NCI-H1048 (cell line): Measurements from ENCODE around the gene ADAM12.

ENCODE experiments used
- DNase-seq: peaks from one replicate; lab custom pipeline; 2025; lab: John Stamatoyannopoulos, UW

ADAM12 gene

GRCh38 chr10:126314863-126315493 is 73.3 kb downstream of the ADAM12 start:
- DNase-seq: no peak

DNA sequence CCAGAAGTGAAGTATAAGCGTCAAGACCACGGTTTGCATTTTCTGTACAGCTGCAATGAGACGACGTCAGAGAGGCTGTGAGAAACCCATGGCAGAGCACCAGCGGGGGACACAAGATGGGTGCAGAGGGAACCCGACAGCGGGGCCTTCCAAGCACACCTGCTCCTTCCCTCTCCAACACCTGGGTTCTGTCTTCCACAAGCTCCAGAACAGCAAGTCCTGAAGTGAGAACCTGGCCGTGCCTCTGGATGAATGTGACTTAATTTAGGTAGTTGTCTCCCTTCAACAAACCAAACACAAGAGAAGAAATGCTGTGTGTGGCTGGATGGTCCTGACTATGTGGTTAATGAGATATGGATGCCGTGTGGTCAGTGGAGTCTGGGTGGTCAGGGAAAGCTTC is 76.1 kb downstream of the ADAM12 start:
- no peak for DNase-seq

GRCh38 chr10:126309228-126309883 is 78.9 kb downstream of the ADAM12 start:
- DNase-seq: no peak

- DNase-seq: no peak
Measured at GRCh38 chr10:126302826-126303665, 85.2 kb downstream of the ADAM12 start.

DNA sequence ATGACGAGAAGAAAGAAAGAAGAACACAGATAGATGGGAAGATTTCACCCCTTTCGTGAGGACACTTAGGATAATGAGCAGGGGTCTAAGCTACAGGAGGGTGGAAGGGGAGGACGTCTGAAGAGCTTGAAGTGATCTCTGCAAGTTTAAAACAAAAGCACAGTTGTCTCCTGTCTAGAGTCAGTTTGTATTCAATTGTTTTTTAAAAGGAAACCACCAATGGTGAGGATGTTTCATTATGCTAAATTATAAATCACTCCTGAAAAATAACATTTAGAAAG is 85.9 kb downstream of the ADAM12 start:
- no peak for DNase-seq

DNA sequence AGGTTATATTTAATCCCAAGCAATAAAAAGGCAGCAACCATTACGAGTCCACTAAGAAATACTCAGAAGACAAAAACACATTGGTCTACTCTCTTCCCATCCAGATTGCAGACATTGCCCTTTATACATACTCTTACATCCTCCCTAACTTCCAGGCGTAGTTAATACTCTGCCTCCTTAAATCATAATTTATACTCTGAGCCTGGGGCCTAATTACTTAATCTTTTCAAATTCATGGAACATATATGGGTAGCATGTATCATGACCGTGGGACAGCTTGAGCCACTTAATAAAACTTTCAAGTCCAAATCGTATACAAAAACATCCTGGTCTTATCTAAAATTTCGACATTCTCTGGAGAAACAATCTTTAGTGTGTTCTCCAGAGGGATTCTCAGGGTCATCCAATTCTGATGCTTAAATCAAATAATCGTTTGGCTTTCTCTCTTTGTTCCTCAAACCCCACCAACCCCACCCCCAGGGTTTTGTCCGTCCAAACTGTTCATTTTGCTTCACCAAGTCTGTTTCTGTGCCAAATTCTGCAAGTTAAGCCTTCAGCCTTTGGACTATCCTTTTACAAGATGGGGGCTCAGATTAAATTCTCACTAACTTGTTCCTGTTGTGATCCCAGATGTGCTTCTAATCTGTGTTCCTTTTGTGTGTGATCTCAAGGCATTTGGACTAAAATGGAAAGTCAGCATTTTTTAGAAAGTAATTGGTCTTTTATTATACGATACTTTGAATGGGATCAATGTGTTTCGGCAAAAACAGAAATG is 86.4 kb downstream of the ADAM12 start:
- DNase-seq: no peak

GRCh38 chr10:126294451-126294850 is 93.8 kb downstream of the ADAM12 start:
- DNase-seq: no peak

GRCh38 chr10:126290232-126290631 is 98.0 kb downstream of the ADAM12 start:
- DNase-seq: no peak

DNA sequence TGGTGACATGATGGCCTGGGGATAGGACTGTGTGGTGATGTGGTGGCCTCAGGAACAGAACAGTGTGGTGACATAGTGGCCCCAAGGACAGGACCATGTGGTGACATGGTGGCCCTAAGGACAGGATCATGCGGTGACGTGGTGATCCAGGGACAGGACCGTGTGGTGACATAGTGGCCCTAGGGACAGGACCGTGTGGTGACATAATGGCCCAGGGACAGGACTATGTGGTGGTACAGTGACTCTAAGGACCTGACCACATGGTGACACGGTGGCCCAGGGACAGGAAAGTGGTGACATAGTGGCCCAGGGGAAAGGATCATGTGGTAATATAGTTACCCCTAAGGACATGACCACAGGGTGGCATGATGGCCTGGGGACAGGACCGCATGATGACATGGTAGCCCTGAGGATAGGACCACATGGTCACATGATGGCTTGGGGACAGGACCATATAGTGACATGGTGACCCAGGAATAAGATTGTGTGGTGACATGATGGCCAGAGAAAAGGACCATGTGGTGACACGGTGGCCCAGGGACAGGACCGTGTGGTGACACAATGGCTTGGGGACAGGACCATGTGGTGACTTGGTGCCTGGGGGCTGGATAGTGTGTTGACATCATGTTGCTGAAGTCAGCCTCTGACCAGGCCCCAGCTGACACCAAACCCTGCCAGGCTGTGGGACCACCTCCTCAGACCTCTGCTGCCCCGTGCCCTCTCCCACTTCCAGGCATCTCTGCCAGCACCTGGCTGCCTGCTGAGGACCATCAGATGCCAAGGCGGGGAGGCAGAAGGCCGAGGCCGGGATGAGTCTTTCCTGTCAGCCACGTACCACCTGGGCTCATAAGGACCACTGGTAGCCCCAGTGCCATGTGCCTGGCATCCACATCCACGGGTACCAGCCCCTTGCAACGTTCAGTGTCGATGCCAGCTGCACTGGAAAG is 99.5 kb downstream of the ADAM12 start:
- DNase-seq: no peak

- DNase-seq: no peak
Measured at GRCh38 chr10:126286256-126286780, 102.0 kb downstream of the ADAM12 start.

GRCh38 chr10:126283307-126283706 is 105.0 kb downstream of the ADAM12 start:
- DNase-seq: no peak

GRCh38 chr10:126278851-126279250 is 109.4 kb downstream of the ADAM12 start:
- no peak for DNase-seq

DNA sequence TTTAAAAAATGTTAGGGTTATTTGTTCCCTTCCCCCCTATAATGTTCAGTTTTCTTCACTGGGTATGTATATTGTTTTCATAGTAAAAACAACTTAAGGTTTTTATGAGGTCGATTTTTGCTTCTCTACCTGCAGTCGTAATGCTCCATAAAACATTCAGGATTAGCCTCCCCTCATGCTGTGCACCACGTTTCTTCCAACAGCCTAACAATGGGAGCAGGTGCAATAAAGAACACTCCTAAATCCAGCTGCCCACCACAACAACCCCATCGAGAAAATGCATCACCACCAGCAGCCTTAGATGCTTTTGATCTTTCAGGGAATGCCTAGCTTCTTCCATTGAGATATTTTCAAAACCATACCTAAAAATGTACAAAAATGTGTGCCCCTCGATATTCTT is 111.1 kb downstream of the ADAM12 start:
- DNase-seq: no peak

- no peak for DNase-seq
Measured at GRCh38 chr10:126272526-126272925, 115.8 kb downstream of the ADAM12 start.

DNA sequence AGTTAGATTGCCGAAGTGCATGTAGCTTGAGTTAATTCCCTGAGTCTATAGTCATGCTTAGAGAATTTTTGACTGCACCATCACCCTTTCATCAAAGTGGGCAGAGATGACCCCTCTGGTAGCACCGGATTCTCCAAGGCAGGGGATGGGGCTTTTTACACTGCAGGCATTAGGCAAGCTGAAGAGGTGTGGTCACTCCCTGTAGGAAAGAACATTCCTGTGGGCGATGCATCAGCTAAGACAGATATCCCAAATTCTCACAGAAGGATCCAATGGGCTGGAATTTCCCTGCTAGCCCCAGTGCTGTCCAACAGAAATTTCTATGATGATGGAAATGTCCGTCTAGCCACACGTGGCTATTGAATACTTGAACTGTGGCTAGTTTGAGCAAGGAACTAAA is 118.2 kb downstream of the ADAM12 start:
- DNase-seq: no peak

DNA sequence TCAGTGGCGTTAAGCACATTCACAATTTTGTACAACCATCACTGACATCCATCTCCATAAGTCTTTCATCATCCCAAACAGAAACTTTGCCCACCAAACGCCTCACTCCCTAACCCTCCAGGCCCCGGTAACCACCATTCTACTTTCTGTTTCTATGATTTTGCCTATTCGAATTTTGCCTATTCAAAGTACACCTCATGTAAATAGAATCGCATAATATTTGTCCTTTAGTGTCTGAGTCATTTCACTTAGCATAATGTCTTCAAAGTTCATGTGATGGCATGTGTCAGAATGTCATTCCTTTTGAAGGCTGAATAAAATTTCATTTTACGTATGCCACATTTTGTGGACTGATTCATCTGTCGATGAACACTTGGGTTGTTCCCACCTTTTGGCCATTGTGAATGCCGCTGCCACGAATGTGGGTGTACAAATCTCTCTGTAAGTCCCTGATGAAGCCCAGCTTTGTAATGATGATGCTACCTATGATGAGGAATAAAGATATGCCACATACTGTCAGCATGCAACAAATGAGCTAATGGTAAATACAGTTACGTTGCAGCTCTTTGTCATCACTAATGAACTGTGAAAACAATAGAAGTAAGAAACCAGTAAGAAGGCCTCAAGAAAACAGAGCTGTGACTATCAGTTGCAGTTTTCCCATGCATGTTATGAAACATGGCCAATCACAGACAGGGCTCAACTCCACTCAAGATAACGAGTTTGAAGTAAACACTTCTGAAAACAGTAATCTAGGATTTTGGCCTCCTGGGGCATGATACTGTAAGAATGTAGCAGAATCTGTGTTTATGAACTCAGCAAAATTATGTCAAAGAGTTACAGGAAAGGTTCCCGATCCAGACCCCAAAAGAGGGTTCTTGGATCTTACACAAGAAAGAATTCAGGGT is 120.0 kb downstream of the ADAM12 start:
- no peak for DNase-seq

GRCh38 chr10:126264102-126265018 is 123.9 kb downstream of the ADAM12 start:
- DNase-seq: no peak

GRCh38 chr10:126263006-126263676 is 125.1 kb downstream of the ADAM12 start:
- no peak for DNase-seq
